HG02885 (cell line): ENCODE data around the gene AGBL1.

ENCODE experiments used
- ATAC-seq: cut with Tn5 transposase; IDR thresholded peaks from one replicate; pipeline ENCODE4 v1.9.1; 2021; ENCODE audit warnings: mild to moderate bottlenecking; ENCODE audit not compliant: unreplicated experiment, poor library complexity

The AGBL1 gene

GRCh38 chr15:86840996-86841395, 761.3 kb downstream of the AGBL1 start:
- no peak for ATAC-seq

GRCh38 chr15:86842199-86842598, 762.5 kb downstream of the AGBL1 start:
- no peak for ATAC-seq

GRCh38 chr15:86846036-86846435, 766.4 kb downstream of the AGBL1 start:
- no peak for ATAC-seq

- ATAC-seq = no peak
These were observed 769.5 kb downstream of the AGBL1 start for GRCh38 chr15:86849136-86849535.

- no peak for ATAC-seq
These were observed 770.1 kb downstream of the AGBL1 start for GRCh38 chr15:86849558-86850285.

- ATAC-seq = no peak
These were observed 771.3 kb downstream of the AGBL1 start for GRCh38 chr15:86850939-86851338.

GRCh38 chr15:86852741-86853140, 773.1 kb downstream of the AGBL1 start:
- no peak for ATAC-seq

- ATAC-seq = no peak
These were observed 774.5 kb downstream of the AGBL1 start for GRCh38 chr15:86854176-86854575.

GRCh38 chr15:86855307-86856291, 775.9 kb downstream of the AGBL1 start:
- no peak for ATAC-seq

- no peak for ATAC-seq
These were observed 778.0 kb downstream of the AGBL1 start for GRCh38 chr15:86857701-86858100.

- no peak for ATAC-seq
These were observed 783.7 kb downstream of the AGBL1 start for GRCh38 chr15:86863226-86863915.

- no peak for ATAC-seq
These were observed 786.2 kb downstream of the AGBL1 start for GRCh38 chr15:86865920-86866319.

GRCh38 chr15:86870846-86871245, 791.2 kb downstream of the AGBL1 start:
- no peak for ATAC-seq

GRCh38 chr15:86871964-86872363, 792.3 kb downstream of the AGBL1 start:
- ATAC-seq = no peak

GRCh38 chr15:86872782-86873181, 793.1 kb downstream of the AGBL1 start:
- ATAC-seq = no peak

GRCh38 chr15:86875067-86875466, 795.4 kb downstream of the AGBL1 start:
- ATAC-seq = no peak

GRCh38 chr15:86876387-86876944, 796.8 kb downstream of the AGBL1 start:
- no peak for ATAC-seq

GRCh38 chr15:86877171-86877631, 797.5 kb downstream of the AGBL1 start:
- no peak for ATAC-seq

GRCh38 chr15:86878844-86879243, 799.2 kb downstream of the AGBL1 start:
- peak; percentile 50 for ATAC-seq
